HG02885 (cell line): ENCODE results near the gene PDSS2.
"Not testable (repeated sequence)": the region's sequence is repeated elsewhere in the genome, so short reads cannot be mapped to it uniquely, and the experiment has no call there.

Experiments used
- ATAC-seq: cut with Tn5 transposase; IDR thresholded peaks from one replicate; pipeline ENCODE4 v1.9.1; 2021; ENCODE audit warnings: mild to moderate bottlenecking; ENCODE audit not compliant: unreplicated experiment, poor library complexity

The PDSS2 gene

DNA sequence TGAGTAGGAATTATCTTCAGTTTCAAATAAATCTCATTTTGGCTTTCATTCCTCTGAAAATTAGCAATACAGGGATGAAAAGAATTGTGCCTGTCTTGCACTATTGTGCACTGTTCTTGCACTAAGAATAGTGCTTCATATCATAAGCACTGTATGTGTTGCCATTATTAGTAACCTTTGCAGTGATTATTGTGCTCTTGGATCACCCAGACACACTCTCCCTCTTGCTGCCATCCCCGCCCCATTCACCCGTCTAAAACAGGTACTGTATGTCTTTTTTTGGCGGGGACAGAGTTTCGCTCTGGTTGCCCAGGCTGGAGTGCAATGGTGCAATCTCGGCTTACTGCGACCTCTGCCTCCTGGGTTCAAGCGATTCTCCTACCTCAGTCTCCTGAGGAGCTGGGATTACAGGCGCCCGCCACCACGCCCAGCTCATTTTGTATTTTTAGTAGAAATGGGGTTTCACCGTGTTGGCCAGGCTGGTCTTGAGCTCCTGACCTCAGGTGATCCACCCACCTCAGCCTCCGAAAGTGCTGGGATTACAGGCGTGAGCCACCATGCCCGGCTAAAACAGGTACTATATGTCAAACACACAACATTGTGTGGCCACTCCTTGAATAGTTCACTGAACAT lies 324.2 kb downstream of the PDSS2 start:
- not testable (repeated sequence) for ATAC-seq

DNA sequence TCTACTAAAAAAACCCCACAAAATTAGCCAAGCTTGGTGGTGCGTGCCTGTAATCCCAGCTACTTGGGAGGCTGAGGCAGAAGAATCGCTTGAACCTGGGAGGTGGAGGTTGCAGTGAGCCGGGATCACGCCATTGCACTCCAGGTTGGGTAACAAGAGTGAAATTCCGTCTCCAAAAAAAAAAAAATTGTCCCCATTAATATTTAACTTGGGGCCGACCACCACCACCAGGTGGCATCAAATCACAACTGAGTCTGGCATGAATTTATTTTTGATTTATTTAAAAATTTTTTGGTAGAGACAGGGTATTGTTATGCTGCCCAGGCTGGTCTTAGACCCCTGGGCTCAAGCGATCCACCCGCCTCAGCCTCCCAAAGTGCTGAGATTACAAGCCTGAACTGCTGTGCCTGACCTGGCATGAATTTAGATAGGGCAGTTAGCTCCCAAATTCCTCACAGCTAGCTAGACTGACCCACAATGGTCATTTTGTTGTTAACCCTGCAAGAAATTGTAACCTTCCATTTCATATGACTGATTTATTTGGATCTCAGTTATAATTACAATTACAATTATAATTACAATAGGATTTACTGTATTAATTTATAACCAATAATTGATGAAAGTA lies 326.9 kb downstream of the PDSS2 start:
- ATAC-seq: no peak

DNA sequence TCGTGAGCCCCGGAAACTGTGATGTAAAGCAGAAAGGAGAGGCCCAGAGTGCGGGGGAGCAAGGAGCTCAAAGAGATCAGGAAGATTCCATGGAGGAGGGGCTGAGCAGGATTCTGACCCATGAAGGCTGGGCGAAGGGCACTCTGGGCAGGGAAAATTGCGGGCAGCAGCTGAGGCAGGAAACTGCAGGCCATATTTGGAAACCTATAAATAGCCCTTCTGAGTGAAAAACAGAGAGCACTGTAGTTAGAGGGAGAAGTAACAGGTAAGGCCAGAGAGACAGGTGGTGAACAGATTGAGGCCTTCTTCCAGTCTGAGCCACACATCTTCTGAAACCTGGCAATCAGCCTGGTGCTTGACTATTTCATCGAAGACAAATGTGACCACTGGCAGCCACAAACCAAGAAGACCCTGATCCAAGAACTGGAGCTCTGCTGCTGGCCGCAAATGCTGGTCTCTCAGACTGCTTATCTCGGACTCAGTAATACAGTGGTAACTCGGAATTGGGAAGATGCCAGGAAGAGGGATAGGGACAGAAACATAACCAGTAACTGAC lies 329.9 kb downstream of the PDSS2 start:
- peak; percentile 39 for ATAC-seq

DNA sequence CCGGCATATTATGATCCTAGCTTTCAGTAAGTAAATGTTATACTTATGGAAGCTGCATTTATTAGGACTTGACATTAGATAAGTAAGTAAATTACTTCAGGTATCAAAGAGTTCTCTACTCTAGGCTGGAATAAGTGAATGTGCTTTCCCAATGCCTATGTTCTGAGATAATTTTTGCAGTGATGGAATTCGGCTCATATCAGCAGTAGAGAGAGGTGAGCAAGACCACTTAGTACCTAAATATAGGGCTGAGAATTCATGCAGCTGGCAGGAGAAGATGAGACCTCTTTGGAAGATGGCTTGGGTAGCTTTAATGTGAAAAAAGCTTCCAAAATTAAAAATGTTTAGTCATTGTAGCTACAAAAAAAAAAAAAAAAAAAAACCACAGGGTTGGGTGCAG lies 330.8 kb downstream of the PDSS2 start:
- no peak for ATAC-seq

DNA sequence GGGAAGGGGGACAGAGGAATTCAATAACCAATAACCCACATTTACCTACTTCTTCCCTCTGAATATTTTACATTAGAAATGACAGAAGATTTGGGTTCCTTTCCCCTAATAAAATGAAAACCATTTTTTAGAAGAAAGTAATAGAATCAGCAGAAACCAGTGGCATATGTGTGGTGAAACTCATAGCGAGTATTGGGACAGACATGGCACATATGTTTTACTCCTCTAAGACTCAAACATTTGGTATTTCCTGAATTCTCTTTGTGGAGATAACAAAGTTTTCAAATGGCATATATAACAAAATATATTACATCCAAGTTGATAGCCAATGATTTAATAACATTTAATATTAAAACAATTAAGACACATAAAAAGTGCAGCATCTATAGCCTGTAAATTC lies 331.2 kb downstream of the PDSS2 start:
- ATAC-seq: no peak

DNA sequence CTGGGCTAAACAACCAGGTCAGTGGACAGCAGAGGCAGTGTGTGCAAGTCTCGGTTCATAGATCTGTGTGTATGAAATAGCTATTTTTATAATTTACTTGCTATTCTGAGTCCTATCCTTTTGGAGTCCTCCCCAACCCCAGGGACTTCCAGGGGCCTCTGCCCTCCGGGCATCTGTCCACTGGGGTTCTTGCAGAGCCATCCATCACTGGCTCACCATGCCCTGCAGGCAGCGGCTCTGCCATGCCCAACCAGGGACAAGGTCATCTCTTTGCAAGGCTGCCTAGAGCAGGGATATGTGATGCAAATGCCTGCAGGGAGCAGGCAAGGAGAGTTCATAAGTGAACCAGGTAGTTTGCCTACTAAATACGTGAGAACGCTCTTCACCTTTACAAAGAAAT lies 333.6 kb downstream of the PDSS2 start:
- ATAC-seq: no peak

DNA sequence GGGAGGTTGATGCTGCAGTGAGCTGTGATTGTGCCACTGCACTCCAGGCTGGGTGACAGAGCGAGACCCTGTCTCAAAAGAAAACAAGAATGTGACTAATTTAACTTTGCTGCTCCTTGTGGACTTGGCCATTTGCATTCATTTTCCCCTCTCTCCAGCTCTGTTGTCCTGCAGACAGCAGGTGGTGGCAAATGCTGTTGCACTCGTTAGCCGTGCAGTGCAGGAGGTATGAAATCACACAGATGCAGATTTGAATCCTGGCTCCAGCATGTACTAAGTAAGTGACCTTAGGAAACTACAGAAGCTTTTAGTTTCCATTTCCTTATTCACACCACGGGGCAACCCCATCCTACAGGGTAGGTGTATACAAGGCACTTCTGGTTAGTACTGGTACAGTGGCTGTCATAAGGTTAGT lies 334.4 kb downstream of the PDSS2 start:
- peak; percentile 71 for ATAC-seq

DNA sequence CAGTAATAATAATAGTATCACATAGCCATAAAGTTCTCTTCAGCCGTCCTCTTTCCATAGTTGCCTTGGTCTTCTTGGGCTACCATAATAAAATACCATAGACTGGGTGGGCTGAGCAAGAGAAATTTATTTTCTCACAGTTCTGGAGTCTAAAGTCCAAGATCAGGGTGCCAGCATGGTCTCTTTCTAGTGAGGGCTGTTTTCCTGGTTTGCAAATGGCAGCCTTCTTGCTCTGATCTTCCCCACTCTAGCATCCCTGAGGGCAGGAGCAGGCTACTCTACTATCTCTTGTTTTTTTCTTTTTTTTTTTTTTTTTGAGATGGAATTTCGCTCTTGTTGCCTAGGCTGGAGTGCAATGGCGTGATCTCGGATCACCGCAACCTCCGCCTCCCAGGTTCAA lies 335.9 kb downstream of the PDSS2 start:
- ATAC-seq: no peak

DNA sequence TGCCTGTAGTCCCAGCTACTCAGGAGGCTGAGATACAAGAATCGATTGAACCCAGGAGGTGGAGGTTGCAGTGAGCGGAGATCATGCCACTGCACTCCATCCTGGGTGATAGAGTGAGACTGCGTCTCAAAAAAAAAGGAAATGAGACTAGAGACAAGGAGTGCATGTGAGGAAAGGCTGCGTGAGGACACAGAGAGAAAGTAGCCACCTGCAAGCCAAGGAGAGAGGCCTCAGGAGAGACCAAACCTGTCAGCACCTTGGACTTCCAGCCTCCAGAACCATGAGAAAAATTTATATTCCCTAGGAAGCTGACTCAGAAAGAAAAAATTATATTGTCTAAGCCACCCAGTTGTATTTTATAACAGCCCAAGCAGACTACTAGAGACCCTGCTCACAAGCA lies 336.6 kb downstream of the PDSS2 start:
- ATAC-seq: no peak

DNA sequence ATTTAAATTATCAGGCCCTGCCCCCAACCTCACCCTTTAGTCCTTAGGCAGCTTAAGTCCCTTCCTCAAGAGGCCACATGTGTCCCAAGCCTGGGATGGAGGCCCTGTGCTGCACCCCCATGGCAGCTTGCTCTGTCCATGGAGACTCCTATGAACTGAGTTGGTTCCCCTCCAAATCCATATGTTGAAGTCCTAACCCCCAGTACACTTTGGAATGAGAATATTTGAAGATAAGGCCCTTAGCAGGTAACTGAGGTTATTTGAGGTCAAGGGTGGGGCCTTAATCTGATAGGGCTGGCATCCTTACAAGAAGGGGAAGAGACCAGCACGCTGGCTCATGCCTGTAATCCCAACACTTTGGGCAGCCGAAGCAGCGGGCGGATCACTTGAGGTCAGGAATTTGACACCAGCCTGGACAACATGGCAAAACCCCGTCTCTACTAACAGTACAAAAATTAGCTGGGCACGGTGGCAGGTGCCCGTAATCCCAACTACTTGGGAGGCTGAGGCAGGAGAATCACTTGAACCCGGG lies 337.3 kb downstream of the PDSS2 start:
- no peak for ATAC-seq

DNA sequence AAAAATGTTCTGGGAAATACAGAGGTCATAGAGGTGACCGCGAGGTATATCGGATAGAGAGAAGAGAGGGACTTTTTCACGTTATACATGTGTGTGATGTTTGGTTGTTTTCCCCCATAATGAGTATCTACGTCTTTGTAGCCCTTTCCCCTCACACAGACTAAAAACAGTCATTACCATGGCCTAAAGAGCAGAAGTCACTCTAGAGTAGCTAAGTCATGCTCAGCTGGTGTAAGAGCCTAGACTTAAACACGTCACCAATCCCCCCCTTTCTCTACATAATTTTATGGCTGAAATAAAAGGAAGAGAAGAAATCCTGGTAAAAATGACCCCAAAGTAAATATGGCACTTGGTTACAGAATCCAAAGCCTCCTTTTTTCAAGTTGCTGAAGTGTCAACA lies 338.1 kb downstream of the PDSS2 start:
- no peak for ATAC-seq

DNA sequence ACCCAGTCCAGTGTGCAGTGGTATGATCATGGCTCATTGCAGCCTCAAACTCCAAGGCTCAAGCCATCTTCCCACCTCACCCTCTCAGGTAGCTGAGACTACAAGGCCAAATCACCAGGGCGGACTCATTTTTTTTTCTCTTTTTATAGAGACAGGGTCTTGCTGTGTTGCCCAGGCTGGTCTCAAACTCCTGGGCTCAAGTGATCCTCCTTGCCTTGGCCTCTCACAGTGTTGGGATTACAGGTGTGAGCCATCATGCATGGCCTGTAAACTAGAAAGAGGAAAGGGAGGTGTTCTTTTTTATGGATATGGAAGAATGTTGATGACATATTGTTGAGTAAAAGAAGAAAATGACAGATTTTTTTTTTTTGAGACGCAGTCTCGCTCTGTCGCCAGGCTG lies 339.0 kb downstream of the PDSS2 start:
- no peak for ATAC-seq

DNA sequence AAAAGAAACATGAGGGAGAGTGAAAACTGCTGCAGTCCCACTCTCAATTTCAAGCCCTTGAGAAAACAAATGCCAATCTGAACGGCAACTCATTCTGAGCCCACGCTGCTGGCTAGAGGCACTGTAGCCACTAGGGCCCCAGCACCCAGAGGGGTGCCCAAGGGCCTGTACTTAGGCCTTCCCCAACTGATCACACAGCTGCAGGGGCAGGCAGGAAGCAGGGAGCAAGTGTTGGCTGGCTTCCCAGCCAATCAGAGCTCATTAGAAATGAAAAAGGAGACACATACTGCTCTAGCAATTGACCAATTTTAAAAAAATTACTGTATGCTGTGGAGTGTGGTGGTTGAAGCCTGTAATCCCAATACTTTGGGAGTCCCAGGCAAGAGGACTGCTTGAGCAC lies 340.4 kb downstream of the PDSS2 start:
- ATAC-seq: no peak

DNA sequence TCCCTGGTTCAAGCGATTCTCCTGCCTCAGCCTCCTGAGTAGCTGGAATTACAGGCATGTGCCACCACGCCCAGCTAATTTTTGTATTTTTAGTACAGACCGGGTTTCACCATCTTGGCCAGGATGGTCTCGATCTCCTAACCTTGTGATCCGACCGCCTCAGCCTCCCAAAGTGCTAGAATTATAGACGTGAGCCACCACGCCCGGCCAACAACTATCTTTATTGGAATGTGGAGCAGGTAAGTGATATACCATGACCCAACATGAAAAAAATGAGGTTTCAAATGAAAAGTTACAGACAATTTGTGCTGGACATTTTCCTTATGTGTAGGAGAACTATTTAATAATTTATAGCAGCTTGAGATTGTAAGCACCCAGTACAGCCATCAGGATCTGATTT lies 340.8 kb downstream of the PDSS2 start:
- ATAC-seq: not testable (repeated sequence)

DNA sequence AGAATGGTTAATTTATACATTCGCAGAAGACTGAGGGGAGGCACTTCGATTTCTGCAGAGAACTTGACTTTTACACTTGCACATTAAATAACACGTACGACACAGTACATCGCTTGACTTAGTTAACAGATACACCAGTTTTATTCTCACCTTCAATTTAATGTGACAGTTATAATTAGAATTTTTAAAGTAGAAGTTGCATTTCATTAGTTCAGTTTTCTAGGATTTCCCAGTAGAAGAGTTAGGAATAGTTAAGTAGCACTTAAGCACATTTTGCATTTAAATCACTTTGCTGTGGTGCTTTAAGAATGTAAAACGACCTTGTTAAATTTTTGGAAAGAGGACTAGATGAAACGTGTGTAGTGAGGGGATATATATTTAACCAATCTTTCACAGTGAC lies 342.4 kb downstream of the PDSS2 start:
- no peak for ATAC-seq

DNA sequence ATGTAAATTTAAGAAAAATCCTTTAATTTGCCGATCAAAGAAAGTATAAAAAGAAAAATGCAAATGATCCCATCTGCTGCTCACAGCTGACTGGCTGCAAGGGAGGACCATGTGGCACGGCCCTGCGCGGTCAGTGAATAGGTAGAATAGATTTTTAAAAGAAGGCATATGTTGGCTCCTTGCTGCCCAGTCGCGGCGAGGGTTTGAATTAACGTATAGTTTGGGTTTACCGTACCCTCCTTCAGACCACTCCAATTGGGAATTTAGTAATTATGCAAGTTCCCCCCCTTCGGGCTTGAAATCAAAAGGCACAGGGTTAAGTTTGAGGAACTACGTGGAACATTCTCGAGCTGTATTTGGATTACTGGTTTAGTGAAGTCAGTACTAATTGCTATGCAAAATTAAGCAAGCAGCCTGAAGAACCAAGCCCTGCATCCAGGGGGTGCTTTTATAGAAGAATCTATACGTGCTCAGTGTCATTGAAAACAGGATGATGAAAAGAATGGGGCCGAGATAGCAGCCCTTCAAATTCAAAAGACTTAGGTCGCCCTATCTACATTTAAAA lies 343.0 kb downstream of the PDSS2 start:
- no peak for ATAC-seq

DNA sequence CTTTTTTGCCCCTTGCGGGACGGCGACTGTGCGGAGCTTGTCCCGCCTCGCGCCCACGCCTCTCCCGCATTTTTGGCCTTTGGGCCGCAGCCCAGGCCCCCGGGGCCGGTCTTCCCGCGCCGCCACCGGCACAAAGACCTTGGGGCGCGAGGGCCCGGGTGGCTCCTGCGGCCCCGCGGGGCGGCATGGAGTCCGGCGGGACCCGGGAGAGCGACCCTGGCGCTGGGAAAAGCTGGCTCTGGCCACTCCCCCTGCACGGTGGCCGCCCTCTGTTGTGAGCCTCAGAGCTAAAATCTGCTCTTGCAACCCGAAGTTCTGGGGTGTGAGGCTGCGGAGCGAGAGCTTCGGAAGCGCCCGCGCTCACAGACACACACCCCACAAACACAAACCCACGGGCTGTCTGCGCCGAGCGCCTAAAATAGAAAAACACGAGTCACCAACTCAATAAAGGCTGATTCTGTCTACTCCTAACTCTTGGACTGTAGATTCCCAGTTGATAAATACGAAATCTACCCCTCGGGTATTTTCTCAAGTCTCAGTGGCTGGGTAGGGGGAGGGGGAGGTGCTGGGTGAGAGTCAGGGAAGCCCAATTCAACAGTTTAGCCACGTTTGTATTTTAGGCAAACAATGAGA lies 343.6 kb downstream of the PDSS2 start:
- peak; percentile 24 for ATAC-seq

DNA sequence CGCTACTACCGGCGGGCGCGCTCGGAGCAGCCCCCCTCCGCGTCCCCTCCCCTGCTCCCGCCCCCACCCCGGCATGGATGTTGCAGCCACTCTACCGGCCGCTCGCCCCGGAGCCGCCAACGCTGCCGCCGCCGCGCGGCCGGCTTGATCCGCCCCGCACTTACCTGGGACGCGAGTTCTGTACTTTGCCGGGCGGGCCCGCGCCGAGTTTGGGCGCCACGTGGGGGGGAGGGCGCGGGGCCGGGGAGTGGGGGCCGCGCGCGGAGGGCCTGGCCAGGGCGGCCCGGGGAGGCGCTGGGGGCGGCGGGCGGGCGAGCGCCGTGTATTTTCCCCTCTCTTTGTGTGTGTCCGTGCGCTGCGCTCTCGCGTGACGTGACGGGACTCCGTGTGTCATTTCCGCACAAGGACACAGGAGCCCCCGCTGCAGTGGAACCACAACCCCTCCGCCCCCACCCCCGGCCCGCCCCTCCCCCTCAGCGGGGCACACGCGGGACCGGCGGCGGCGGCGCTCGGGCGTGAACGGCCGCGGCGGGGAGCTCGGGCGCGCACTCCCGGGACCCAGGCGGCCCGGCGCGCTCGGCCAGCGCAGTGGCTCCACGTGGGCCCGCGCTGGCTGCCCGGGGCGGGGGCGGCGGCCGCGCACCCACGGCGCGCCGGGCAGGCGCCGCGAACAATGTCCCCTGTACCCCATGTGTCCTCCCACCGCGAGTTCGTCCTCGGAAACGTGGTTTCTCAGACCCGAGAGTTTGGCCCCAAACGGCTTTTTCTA lies 344.3 kb downstream of the PDSS2 start, which contains the start of gene BEND3:
Gene BEND3, minus strand, starts transcription at position 590 of the 769 bp plus-strand sequence. CDS start 16,230 bp downstream, outside the sequence.
- peak; percentile 33 for ATAC-seq

DNA sequence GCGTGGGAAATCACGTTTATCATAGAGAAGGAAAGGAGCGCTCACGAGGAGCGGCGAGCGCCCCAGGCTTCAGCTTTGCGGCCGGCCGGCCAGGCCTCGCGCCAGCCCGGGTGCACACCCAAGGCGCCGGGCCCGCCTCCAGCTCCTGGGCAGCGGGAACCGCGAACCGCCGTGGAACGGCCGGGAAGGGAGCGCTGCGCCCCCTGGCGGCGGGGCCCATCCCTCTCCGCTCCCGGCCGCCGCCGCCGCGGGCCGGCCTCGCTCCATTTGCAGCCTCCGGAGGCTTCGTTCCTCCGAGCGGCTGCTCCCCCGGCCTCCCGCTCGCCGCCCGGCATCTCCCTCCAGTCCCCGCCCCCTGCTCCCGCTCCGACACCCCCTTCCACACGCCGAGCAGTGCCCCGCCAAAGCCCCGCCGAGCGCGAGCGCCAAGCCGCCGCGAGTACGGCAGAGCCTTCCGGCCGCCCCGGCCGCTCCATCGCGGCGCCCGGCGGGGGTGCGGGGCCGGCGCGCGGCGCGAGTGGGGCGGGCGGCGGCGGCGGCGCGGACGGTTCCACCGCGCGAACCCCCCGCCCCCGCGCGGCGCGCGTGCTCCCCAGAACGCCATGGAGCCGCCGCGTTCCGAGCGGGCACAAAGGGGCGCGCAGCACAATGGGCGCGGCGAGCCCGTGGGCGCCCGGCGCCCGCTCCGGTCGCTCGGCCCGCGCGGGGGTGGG lies 345.0 kb downstream of the PDSS2 start:
- peak; percentile 69 for ATAC-seq

DNA sequence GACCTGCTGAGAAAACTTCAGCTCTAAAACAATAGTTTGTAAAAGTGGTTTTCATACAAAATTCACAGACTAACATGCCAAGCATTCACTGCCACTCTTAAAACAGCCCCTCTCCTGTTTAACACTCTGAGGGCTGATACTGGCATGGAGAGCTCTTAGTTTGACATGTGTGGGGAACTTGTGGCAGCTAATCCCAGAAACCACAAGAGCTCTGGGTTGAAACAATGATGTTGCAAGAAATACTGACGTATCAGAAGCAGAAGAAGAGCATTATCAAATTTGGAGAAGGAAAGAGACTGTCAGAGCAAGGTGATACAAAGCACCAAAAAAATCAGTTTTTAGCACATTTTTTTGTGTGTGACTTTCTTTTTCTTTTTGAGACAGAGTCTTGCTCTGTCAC lies 349.2 kb downstream of the PDSS2 start:
- ATAC-seq: no peak
